Measurements from ENCODE around the gene LHX2.

LHX2 gene

DNA sequence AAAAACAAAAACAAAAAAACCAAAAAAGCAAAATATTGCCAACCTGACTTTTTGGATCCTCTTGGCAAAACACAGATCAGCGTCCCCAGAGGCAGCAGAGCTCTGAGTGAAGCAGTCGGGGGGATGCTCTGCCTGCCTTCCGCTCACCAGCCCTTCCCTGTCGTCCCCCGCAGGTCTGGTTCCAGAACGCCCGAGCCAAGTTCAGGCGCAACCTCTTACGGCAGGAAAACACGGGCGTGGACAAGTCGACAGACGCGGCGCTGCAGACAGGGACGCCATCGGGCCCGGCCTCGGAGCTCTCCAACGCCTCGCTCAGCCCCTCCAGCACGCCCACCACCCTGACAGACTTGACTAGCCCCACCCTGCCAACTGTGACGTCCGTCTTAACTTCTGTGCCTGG, 20.7 kb downstream of the LHX2 start:
- TF ChIP-seq CEBPB (IDR thresholded peaks at IDR 0.05) (no peak), EP300 (IDR thresholded peaks at IDR 0.05; ENCODE audit: borderline replicate concordance) (no peak), YY1 (IDR thresholded peaks at IDR 0.05; ENCODE audit: low read depth) (no peak), ZBTB7A (IDR thresholded peaks at IDR 0.05; ENCODE audit: low read depth) (no peak), TEAD4 (IDR thresholded peaks at IDR 0.05) (no peak), CREB1 (IDR thresholded peaks at IDR 0.05; ENCODE audit: low read depth) (no peak), TCF12 (IDR thresholded peaks at IDR 0.05; ENCODE audit: low read depth) (no peak), NFIC (IDR thresholded peaks at IDR 0.05) (no peak), EGR1 (IDR thresholded peaks at IDR 0.05) (no peak), FOXM1 (IDR thresholded peaks at IDR 0.05; ENCODE audit: borderline replicate concordance, low read depth) (no peak), TAF1 (IDR thresholded peaks at IDR 0.05; ENCODE audit: low read depth) (no peak), RAD21 (IDR thresholded peaks at IDR 0.05; ENCODE audit: low read depth) (no peak)
- TF ChIP-seq, protein P1, sequence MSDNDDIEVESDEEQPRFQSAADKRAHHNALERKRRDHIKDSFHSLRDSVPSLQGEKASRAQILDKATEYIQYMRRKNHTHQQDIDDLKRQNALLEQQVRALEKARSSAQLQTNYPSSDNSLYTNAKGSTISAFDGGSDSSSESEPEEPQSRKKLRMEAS (IDR thresholded peaks at IDR 0.05), result no peak
- TF ChIP-seq, protein P2, sequence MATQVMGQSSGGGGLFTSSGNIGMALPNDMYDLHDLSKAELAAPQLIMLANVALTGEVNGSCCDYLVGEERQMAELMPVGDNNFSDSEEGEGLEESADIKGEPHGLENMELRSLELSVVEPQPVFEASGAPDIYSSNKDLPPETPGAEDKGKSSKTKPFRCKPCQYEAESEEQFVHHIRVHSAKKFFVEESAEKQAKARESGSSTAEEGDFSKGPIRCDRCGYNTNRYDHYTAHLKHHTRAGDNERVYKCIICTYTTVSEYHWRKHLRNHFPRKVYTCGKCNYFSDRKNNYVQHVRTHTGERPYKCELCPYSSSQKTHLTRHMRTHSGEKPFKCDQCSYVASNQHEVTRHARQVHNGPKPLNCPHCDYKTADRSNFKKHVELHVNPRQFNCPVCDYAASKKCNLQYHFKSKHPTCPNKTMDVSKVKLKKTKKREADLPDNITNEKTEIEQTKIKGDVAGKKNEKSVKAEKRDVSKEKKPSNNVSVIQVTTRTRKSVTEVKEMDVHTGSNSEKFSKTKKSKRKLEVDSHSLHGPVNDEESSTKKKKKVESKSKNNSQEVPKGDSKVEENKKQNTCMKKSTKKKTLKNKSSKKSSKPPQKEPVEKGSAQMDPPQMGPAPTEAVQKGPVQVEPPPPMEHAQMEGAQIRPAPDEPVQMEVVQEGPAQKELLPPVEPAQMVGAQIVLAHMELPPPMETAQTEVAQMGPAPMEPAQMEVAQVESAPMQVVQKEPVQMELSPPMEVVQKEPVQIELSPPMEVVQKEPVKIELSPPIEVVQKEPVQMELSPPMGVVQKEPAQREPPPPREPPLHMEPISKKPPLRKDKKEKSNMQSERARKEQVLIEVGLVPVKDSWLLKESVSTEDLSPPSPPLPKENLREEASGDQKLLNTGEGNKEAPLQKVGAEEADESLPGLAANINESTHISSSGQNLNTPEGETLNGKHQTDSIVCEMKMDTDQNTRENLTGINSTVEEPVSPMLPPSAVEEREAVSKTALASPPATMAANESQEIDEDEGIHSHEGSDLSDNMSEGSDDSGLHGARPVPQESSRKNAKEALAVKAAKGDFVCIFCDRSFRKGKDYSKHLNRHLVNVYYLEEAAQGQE (IDR thresholded peaks at IDR 0.05; ENCODE audit: low read depth), result no peak
- TF ChIP-seq, protein P3, sequence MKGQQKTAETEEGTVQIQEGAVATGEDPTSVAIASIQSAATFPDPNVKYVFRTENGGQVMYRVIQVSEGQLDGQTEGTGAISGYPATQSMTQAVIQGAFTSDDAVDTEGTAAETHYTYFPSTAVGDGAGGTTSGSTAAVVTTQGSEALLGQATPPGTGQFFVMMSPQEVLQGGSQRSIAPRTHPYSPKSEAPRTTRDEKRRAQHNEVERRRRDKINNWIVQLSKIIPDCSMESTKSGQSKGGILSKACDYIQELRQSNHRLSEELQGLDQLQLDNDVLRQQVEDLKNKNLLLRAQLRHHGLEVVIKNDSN (IDR thresholded peaks at IDR 0.05), result no peak

DNA sequence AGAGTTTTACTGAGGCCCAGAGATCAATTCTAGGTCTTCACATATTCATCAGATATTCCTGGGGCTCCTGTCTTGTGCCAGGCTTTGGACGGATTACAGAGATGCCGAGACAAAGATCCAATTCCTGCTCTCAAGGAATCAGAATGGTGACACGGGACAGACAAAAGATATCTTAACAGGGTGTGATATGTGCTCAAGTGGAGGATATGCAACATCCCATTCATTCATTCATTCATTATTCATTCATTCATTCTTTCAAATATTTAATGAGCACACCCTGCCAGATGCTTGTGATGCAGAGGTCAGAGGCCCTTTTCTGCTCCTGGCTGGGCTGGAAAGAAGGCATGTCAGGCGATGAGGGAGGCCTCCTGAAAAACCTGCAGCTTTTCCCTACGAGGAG, 21.8 kb downstream of the LHX2 start:
- TF ChIP-seq FOXM1 (IDR thresholded peaks at IDR 0.05; ENCODE audit: borderline replicate concordance, low read depth) (no peak), RAD21 (IDR thresholded peaks at IDR 0.05; ENCODE audit: low read depth) (no peak)

DNA sequence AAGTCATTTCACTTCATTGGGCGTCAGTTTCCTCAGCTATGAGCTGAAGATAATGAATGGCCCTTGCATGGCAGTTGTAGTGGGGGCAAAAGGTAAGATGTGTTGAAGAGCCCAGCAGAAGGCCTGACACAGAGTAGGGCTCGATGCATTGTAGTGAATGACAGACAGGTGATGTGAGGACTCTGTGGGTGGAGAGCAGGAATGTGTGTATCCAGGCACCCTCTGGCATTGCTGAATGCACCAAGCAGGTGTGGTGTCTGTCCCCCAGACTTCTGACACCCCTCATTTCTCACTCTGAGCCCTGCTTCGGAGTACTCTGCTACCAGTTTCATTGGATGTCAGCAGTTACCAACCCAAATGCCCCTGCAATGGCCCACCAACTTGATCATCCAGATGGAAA, 22.4 kb downstream of the LHX2 start:
- TF ChIP-seq TEAD4 (IDR thresholded peaks at IDR 0.05) (no peak), ZBTB7A (IDR thresholded peaks at IDR 0.05; ENCODE audit: low read depth) (no peak), CEBPB (IDR thresholded peaks at IDR 0.05) (no peak), TAF1 (IDR thresholded peaks at IDR 0.05; ENCODE audit: low read depth) (no peak), YY1 (IDR thresholded peaks at IDR 0.05; ENCODE audit: low read depth) (no peak), CREB1 (IDR thresholded peaks at IDR 0.05; ENCODE audit: low read depth) (no peak)
- TF ChIP-seq, protein P2 (IDR thresholded peaks at IDR 0.05; ENCODE audit: low read depth), result no peak
- TF ChIP-seq, protein P3 (IDR thresholded peaks at IDR 0.05), result no peak

DNA sequence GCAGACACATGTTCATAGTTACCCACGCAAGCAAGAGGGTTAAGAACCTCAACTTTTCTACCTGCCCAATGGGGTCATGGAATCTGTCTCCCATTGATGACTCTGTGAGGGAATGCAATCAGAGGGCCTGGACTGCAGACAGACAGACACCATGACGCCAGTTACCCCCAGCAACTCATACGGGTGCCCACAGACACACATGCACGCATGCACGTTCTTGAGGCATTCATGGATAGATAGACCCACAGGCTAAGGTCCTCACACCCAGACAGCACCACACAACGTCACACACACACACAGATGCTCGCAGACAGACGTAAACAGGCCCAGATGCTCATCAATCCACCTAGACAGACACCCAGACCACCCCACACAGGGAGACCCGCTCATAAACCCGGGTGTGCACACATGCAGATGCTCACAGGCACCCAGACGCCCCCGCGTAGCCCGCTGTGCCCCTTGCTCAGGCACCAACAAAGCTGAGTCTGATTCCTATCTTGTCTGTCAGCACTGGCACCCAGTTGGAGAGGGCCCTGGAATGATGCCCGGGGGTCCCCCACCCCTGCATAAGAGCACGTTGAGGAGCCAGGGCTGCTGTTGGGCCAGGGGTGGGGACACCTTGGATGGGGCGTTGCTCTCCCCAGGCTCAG, 23.6 kb downstream of the LHX2 start:
- TF ChIP-seq RAD21 (IDR thresholded peaks at IDR 0.05; ENCODE audit: low read depth) (no peak), EP300 (IDR thresholded peaks at IDR 0.05; ENCODE audit: borderline replicate concordance) (no peak), NFIC (IDR thresholded peaks at IDR 0.05) (no peak), YY1 (IDR thresholded peaks at IDR 0.05; ENCODE audit: low read depth) (no peak), TCF12 (IDR thresholded peaks at IDR 0.05; ENCODE audit: low read depth) (no peak)

DNA sequence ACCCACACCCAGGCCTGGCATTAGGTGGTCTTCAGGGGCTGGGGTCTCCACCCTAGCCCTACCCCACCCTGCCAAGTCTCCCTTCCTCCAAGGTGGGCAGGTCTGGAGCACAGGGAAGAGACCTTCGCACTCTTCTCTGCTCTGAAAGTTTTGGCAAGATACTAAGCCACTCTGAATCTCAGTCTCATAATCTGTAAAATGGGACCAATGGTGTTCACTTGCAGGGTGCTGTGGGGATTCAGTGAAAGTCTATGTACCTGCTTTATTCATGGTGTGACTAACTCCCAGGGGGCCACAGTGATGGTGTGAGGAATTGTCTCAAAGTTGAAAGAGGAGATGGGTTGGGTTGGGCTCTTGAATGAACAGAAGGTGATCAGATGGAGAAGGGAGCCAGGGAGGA, 25.0 kb downstream of the LHX2 start:
- no peak for TF ChIP-seq CEBPB (IDR thresholded peaks at IDR 0.05)
- no peak for TF ChIP-seq NFIC (IDR thresholded peaks at IDR 0.05)
- no peak for TF ChIP-seq EGR1 (IDR thresholded peaks at IDR 0.05)
- no peak for TF ChIP-seq ZBTB7A (IDR thresholded peaks at IDR 0.05; ENCODE audit: low read depth)
- no peak for TF ChIP-seq YY1 (IDR thresholded peaks at IDR 0.05; ENCODE audit: low read depth)
- TF ChIP-seq TAF1 (IDR thresholded peaks at IDR 0.05; ENCODE audit: low read depth), result no peak
- no peak for TF ChIP-seq TCF12 (IDR thresholded peaks at IDR 0.05; ENCODE audit: low read depth)
- TF ChIP-seq TEAD4 (IDR thresholded peaks at IDR 0.05), result no peak
- TF ChIP-seq RAD21 (IDR thresholded peaks at IDR 0.05; ENCODE audit: low read depth), result no peak

DNA sequence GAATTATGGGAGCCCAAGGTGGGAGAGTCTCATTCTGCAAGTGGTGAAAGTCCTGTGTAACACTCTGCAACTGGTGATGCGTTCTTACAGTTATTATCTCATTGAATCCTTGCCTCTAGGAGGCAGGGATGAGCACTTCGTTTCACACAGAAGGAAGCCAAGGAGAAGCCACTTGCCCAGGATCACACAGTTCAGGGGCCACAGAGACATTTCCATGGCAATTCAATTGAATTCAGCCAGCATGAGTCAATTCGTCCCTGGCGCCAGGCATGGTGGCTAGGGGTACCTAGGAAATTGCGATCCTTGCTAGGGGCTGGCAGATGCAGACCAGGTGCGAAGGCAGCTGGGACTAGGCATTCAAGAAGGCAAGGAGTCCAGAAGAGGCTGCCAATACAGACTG, 26.2 kb downstream of the LHX2 start:
- no peak for TF ChIP-seq EP300 (IDR thresholded peaks at IDR 0.05; ENCODE audit: borderline replicate concordance)
- no peak for TF ChIP-seq CEBPB (IDR thresholded peaks at IDR 0.05)
- no peak for TF ChIP-seq TAF1 (IDR thresholded peaks at IDR 0.05; ENCODE audit: low read depth)
- TF ChIP-seq, protein P1 (IDR thresholded peaks at IDR 0.05), result no peak

DNA sequence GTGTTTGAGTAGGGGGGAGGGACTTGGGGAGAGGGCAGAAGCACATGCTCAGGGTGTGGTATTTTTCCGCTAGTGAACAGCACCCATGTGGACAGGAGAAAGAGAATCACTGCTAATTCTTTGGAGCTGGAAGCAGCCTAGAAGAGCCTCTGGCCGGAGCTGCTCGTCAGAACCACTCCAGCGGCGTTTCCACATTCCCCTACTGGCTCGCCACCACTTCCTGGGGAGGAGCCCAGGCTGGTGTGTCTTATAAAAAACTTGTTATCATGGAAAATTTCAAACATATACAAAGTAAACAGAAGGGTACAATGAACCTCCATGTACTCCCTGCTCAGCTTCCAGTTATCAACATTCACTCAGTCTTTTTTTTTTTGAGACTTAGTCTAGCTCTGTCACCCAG, 26.7 kb downstream of the LHX2 start:
- no peak for TF ChIP-seq FOXM1 (IDR thresholded peaks at IDR 0.05; ENCODE audit: borderline replicate concordance, low read depth)
- TF ChIP-seq EGR1 (IDR thresholded peaks at IDR 0.05), result no peak
- TF ChIP-seq, protein P2 (IDR thresholded peaks at IDR 0.05; ENCODE audit: low read depth), result no peak
- no peak for TF ChIP-seq TCF12 (IDR thresholded peaks at IDR 0.05; ENCODE audit: low read depth)
- TF ChIP-seq ZBTB7A (IDR thresholded peaks at IDR 0.05; ENCODE audit: low read depth), result no peak
- TF ChIP-seq CEBPB (IDR thresholded peaks at IDR 0.05), result no peak
- TF ChIP-seq YY1 (IDR thresholded peaks at IDR 0.05; ENCODE audit: low read depth), result no peak
- no peak for TF ChIP-seq TAF1 (IDR thresholded peaks at IDR 0.05; ENCODE audit: low read depth)
- no peak for TF ChIP-seq EP300 (IDR thresholded peaks at IDR 0.05; ENCODE audit: borderline replicate concordance)
- TF ChIP-seq, protein P3 (IDR thresholded peaks at IDR 0.05), result no peak
- TF ChIP-seq CREB1 (IDR thresholded peaks at IDR 0.05; ENCODE audit: low read depth), result no peak
- TF ChIP-seq, protein P1 (IDR thresholded peaks at IDR 0.05), result no peak
- no peak for TF ChIP-seq RAD21 (IDR thresholded peaks at IDR 0.05; ENCODE audit: low read depth)
- TF ChIP-seq NFIC (IDR thresholded peaks at IDR 0.05), result no peak
